Endothelial cell of umbilical vein (primary cell): Measurements from ENCODE around the gene TREX2. TPM values are rescaled to one million over a fixed set of nuclear protein-coding genes. Genes with fewer than 3 reads are reported as not detected.

Source experiments
- BruUV-seq: library from RNA; stranded (reverse); fragments of 400-500 nt; replicated peaks from 2 replicates; lab custom pipeline; 2021; lab: Mats Ljungman, UMichigan
- CTCF ChIA-PET: fragments of 300-600, 350-600 bp; sonication (Branson Sonifier 250); formaldehyde crosslinking; loops from one replicate; lab custom pipeline; 2021; ENCODE audit warnings: antibody characterized with exemption, inconsistent platforms; lab: Charles Lee
- POLR2A ChIA-PET: fragments of 300-600, 350-600 bp; sonication (Branson Sonifier 250); formaldehyde crosslinking; loops from one replicate; lab custom pipeline; 2021; ENCODE audit warnings: antibody characterized with exemption, inconsistent platforms; lab: Charles Lee
- DNase-seq: peaks from one replicate; pipeline ENCODE4 v3.0.0-alpha.2; 2011; ENCODE audit warnings: low read depth, low spot score
- FAIRE-seq: peaks from 2 replicates; lab custom pipeline; 2011; peaks lifted over from hg19 to GRCh38; lab: Jason Lieb, UNC
- H2AFZ ChIP-seq: 2 replicates; pipeline ENCODE4 v1.6.0; 2012; ENCODE audit warnings: low read depth, low read length, control low read depth, inconsistent platforms
- H3K27ac ChIP-seq: 2 replicates; pipeline ENCODE4 v1.5.1; 2011; ENCODE audit warnings: low read depth, mild to moderate bottlenecking, control low read depth, low read length, moderate library complexity; ENCODE audit not compliant: insufficient read depth
- H3K27me3 ChIP-seq, 2 experiments: 2 replicates each; pipeline versions ENCODE4 v1.6.0 to v1.6.1; 2011; ENCODE audit warnings: low read length in 2 of 2, mixed read lengths in 1 of 2; ENCODE audit not compliant: control insufficient read depth in 2 of 2, insufficient read depth in 2 of 2
- H3K36me3 ChIP-seq, 2 experiments: 2 replicates in 1 of 2; 3 replicates in 1 of 2; pipeline ENCODE4 v1.5.1; 2011; ENCODE audit warnings: low read length in 2 of 2, mild to moderate bottlenecking in 1 of 2, moderate library complexity in 1 of 2; ENCODE audit not compliant: control insufficient read depth in 2 of 2, insufficient read depth in 2 of 2; ENCODE audit errors: extremely low read depth in 1 of 2
- H3K4me1 ChIP-seq: 3 replicates; pipeline ENCODE4 v1.5.1; 2011; ENCODE audit warnings: mild to moderate bottlenecking, low read length; ENCODE audit not compliant: control insufficient read depth, insufficient read depth; ENCODE audit errors: extremely low read depth
- H3K4me2 ChIP-seq: 2 replicates; pipeline ENCODE4 v1.6.1; 2011; ENCODE audit warnings: low read length, control low read depth, mixed read lengths; ENCODE audit not compliant: insufficient read depth
- H3K4me3 ChIP-seq, 3 experiments: fragments of 200-600 bp in 1 of 3; sonication (generic), shearing (Covaris generic) in 1 of 3; replicated peaks in 1 of 3; 2 replicates each; pipeline ENCODE4 v1.5.1; 2011 to 2016; ENCODE audit warnings: control low read depth in 3 of 3, low read length in 3 of 3, mild to moderate bottlenecking in 2 of 3, inconsistent platforms in 1 of 3, low read depth in 1 of 3, moderate library complexity in 1 of 3; ENCODE audit not compliant: insufficient read depth in 1 of 3
- H3K79me2 ChIP-seq: 2 replicates; pipeline ENCODE4 v1.6.0; 2012; ENCODE audit warnings: low read length, inconsistent platforms; ENCODE audit not compliant: control insufficient read depth, insufficient read depth
- H3K9ac ChIP-seq: replicated peaks from 2 replicates; pipeline ENCODE3; 2011; ENCODE audit warnings: low read length, control low read depth; ENCODE audit not compliant: insufficient read depth; ENCODE audit errors: extremely low read depth
- H3K9me1 ChIP-seq: replicated peaks from 3 replicates; pipeline ENCODE4 v1.6.0; 2011; ENCODE audit warnings: mild to moderate bottlenecking, low read length; ENCODE audit not compliant: control insufficient read depth, insufficient read depth; ENCODE audit errors: extremely low read depth
- H3K9me3 ChIP-seq: replicated peaks from 2 replicates; pipeline ENCODE4 v1.5.1; 2012; ENCODE audit warnings: low read length, inconsistent platforms; ENCODE audit not compliant: control insufficient read depth, insufficient read depth
- H4K20me1 ChIP-seq: replicated peaks from 2 replicates; pipeline ENCODE3; 2011; ENCODE audit warnings: mild to moderate bottlenecking, low read length; ENCODE audit not compliant: control insufficient read depth, insufficient read depth; ENCODE audit errors: extremely low read depth
- EZH2 ChIP-seq: IDR thresholded peaks from 2 replicates; pipeline ENCODE4 v1.6.1; 2012; ENCODE audit warnings: borderline replicate concordance, low read depth, mild to moderate bottlenecking, moderate library complexity, low read length, inconsistent platforms; ENCODE audit not compliant: severe bottlenecking
- FOS ChIP-seq: IDR thresholded peaks from 2 replicates; pipeline ENCODE4 v1.6.1; 2011; ENCODE audit warnings: mild to moderate bottlenecking, low read length, moderate library complexity, borderline replicate concordance; ENCODE audit not compliant: insufficient read depth
- GATA2 ChIP-seq: IDR thresholded peaks from 2 replicates; pipeline ENCODE4 v1.7.0; 2011; ENCODE audit warnings: low read depth, mild to moderate bottlenecking, moderate library complexity, mixed read lengths, low read length; ENCODE audit not compliant: insufficient read length, insufficient read depth
- JUN ChIP-seq: IDR thresholded peaks from 2 replicates; pipeline ENCODE4 v1.6.1; 2011; ENCODE audit warnings: borderline replicate concordance, low read depth; ENCODE audit not compliant: insufficient read length, insufficient read depth
- MYC ChIP-seq: IDR thresholded peaks from one replicate; pipeline ENCODE4 v1.6.1; 2011; ENCODE audit warnings: mild to moderate bottlenecking, low read depth, low read length
- POLR2A ChIP-seq: IDR thresholded peaks from 2 replicates; pipeline ENCODE4 v1.6.1; 2012; ENCODE audit warnings: low read depth, mild to moderate bottlenecking, control low read depth, low read length
- POLR2AphosphoS5 ChIP-seq: IDR thresholded peaks from 2 replicates; pipeline ENCODE4 v1.6.1; 2012; ENCODE audit warnings: low read depth, mild to moderate bottlenecking, control low read depth, low read length, moderate library complexity; ENCODE audit not compliant: insufficient read depth
- dilution Hi-C: fragments of 300-500 bp; cut with MboI; formaldehyde crosslinking; loops from one replicate; pipeline ENCODE4 v1.15.0; 2019; ENCODE audit warnings: low sequenced_read_pairs; ENCODE audit not compliant: extremely low pct_ligation_motif_present
- intact Hi-C: fragments of 100-400 bp; cut with micrococcal nuclease; formaldehyde crosslinking; loops from one replicate; pipeline ENCODE4 v1.10.0; 2022
- polyA plus RNA-seq, 4 experiments: library from polyadenylated mRNA; depleted of rRNA in 3 of 4; stranded (reverse) in 3 of 4; unstranded in 1 of 4; fragments of >200 nt; gene quantifications; 2 replicates each; pipeline versions ENCODE4 v1.2.1 to v1.2.3, GENCODE V29; 2011 to 2012; ENCODE audit warnings: missing spikeins in 1 of 4
- total RNA-seq: library from RNA; stranded (reverse); gene quantifications from 2 replicates; pipeline ENCODE4 v1.2.3, GENCODE V29; 2021
- TF ChIP-seq, protein P1 (sequence below): IDR thresholded peaks from 2 replicates; pipeline ENCODE4 v1.6.1; 2011; ENCODE audit not compliant: insufficient read depth, insufficient read length
- TF ChIP-seq, protein P2 (sequence below), 2 donors: IDR thresholded peaks; 1 replicate in 1 of 2; 2 replicates in 1 of 2; pipeline ENCODE4 v1.5.1; 2011; ENCODE audit warnings: low read length in 2 of 2, mild to moderate bottlenecking in 2 of 2, moderate library complexity in 2 of 2, control low read depth in 1 of 2, inconsistent platforms in 1 of 2, low read depth in 1 of 2; ENCODE audit not compliant: insufficient read depth in 1 of 2; ENCODE audit errors: extremely low read depth in 1 of 2

The TREX2 gene
- total and polyA plus RNA-seq, 2 donors (not counting 3 experiments of a cell fraction or from before 2014, with no cell fraction given): 0.82 to 0.99 TPM

GRCh38 chrX:153477364-153477857 lies 31.6 kb upstream of the TREX2 start:
- Histone ChIP-seq H3K27ac (peak overlapping the region; percentile 73), H3K9me3 (no peaks in the 10 kb centered on the region), H3K4me3 (no peak overlapping the region), H3K27me3 (no peaks in the 10 kb centered on the region), H3K79me2 (no peaks in the 10 kb centered on the region), H3K4me1 (peaks cover 28% of the 10 kb centered on the region), H3K9ac (peak overlapping the region; percentile 51), H4K20me1 (no peaks in the 10 kb centered on the region), H3K36me3 (no peaks in the 10 kb centered on the region), H2AFZ (no peak overlapping the region), H3K4me2 (no peak overlapping the region), H3K9me1 (no peaks in the 10 kb centered on the region)
- TF ChIP-seq MYC (no peak), POLR2AphosphoS5 (no peak), EZH2 (no peak), FOS (no peak), GATA2 (no peak), POLR2A (no peak), JUN (no peak)
- TF ChIP-seq, protein P1, sequence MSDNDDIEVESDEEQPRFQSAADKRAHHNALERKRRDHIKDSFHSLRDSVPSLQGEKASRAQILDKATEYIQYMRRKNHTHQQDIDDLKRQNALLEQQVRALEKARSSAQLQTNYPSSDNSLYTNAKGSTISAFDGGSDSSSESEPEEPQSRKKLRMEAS: no peak
- TF ChIP-seq, protein P2, sequence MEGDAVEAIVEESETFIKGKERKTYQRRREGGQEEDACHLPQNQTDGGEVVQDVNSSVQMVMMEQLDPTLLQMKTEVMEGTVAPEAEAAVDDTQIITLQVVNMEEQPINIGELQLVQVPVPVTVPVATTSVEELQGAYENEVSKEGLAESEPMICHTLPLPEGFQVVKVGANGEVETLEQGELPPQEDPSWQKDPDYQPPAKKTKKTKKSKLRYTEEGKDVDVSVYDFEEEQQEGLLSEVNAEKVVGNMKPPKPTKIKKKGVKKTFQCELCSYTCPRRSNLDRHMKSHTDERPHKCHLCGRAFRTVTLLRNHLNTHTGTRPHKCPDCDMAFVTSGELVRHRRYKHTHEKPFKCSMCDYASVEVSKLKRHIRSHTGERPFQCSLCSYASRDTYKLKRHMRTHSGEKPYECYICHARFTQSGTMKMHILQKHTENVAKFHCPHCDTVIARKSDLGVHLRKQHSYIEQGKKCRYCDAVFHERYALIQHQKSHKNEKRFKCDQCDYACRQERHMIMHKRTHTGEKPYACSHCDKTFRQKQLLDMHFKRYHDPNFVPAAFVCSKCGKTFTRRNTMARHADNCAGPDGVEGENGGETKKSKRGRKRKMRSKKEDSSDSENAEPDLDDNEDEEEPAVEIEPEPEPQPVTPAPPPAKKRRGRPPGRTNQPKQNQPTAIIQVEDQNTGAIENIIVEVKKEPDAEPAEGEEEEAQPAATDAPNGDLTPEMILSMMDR (IDR thresholded peaks at IDR 0.05; ENCODE audit: extremely low read depth in 1 of 2, insufficient read depth in 1 of 2, low read depth in 1 of 2, low read length in 2 of 2): no peak
- BruUV-seq: no TSS peak
- intact Hi-C loops: loop anchor here (1.0 kb wide), 1 partner anchor 11 kb away; no protein-coding TSS in a partner anchor
- dilution Hi-C loops: no loop called here
- peak; percentile 35 for FAIRE-seq
- ChIA-PET CTCF (interaction anchor here (1.1 to 2.3 kb wide), 7 partner anchors 8 to 30 kb away, joined by 3 to 11 read pairs (median 7); partner anchors contain the start of gene BGN), POLR2A (interaction anchor here (1.2 to 1.6 kb wide), 2 partner anchors 14 to 17 kb away, joined by 4 to 6 read pairs; partner anchors contain the start of gene BGN)
- DNase-seq: no peak
